HCT116 (cell line): ENCODE results near the gene SLC29A1.

ENCODE experiments used
- EZH2 ChIP-seq: fragments of 200-600 bp; sonication (generic); IDR thresholded peaks from 2 replicates; pipeline ENCODE4 v1.6.1; 2017; ENCODE audit warnings: antibody characterized with exemption, mixed run types
- EZH2phosphoT487 ChIP-seq: fragments of 200-600 bp; IDR thresholded peaks from 2 replicates; pipeline ENCODE4 v1.6.1; 2018; ENCODE audit warnings: antibody characterized with exemption, borderline replicate concordance
- POLR2A ChIP-seq: IDR thresholded peaks from 2 replicates; pipeline ENCODE4 v1.7.0; 2011; ENCODE audit warnings: borderline replicate concordance; ENCODE audit not compliant: insufficient read depth, insufficient read length; ENCODE audit errors: extremely low read depth
- SP1 ChIP-seq: IDR thresholded peaks from 2 replicates; pipeline ENCODE4 v1.6.1; 2012; ENCODE audit warnings: low read depth
- TCF7L2 ChIP-seq: IDR thresholded peaks from 2 replicates; pipeline ENCODE4 v1.7.0; 2011; ENCODE audit warnings: borderline replicate concordance, inconsistent platforms; ENCODE audit not compliant: insufficient read depth, insufficient read length; ENCODE audit errors: extremely low read depth
- TF ChIP-seq, protein P1 (sequence below), 3 experiments: fragments of 200-600 bp in 1 of 3; sonication (generic) in 1 of 3; IDR thresholded peaks in 2 of 3; conservative IDR thresholded peaks in 1 of 3; 2 replicates each; pipeline ENCODE4 v1.5.1; 2012 to 2017; ENCODE audit warnings: low read depth in 2 of 3, low read length in 2 of 3, antibody characterized with exemption in 1 of 3, borderline replicate concordance in 1 of 3, control low read depth in 1 of 3, mild to moderate bottlenecking in 1 of 3, mixed read lengths in 1 of 3, mixed run types in 1 of 3, moderate library complexity in 1 of 3; ENCODE audit not compliant: insufficient read depth in 1 of 3
- TF ChIP-seq, protein P2 (sequence below): IDR thresholded peaks from 2 replicates; pipeline ENCODE4 v1.6.1; 2012
- TF ChIP-seq, protein P3 (sequence below): IDR thresholded peaks from 2 replicates; pipeline ENCODE4 v1.6.1; 2012; ENCODE audit warnings: low read depth
- TF ChIP-seq, protein P4 (sequence below): IDR thresholded peaks from 2 replicates; pipeline ENCODE4 v1.6.1; 2012
- TF ChIP-seq, protein P5 (sequence below): IDR thresholded peaks from 2 replicates; pipeline ENCODE4 v1.6.1; 2011; ENCODE audit warnings: mild to moderate bottlenecking, low read length, moderate library complexity; ENCODE audit not compliant: insufficient replicate concordance; ENCODE audit errors: extremely low read depth

DNA sequence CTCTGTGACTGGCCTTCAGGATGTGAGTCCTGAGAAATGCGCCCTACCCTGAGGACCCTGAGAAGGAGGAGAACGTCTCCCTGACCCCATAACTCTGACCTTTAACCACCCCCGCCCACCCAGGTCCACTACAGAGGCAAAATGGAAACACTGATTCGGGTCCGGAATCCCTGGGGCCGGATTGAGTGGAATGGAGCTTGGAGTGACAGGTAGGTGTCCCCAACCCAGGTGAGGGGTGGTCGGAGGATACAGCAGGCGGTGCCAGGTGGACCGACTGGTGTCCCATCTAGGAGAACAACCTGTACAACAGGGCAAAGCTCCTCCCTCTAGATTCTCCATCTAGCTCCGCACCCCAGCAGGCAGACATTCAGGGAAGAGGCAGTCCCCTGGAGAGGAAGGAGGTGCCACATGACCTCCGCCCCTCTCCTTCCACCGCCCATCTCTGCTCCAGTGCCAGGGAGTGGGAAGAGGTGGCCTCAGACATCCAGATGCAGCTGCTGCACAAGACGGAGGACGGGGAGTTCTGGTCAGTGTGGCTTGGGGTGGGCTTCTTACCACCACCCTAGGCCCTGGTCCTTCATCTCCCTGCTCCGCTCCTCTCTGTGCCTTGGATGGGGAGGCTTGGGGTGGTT is 47.1 kb upstream of the SLC29A1 start:
- TF ChIP-seq, protein P1, sequence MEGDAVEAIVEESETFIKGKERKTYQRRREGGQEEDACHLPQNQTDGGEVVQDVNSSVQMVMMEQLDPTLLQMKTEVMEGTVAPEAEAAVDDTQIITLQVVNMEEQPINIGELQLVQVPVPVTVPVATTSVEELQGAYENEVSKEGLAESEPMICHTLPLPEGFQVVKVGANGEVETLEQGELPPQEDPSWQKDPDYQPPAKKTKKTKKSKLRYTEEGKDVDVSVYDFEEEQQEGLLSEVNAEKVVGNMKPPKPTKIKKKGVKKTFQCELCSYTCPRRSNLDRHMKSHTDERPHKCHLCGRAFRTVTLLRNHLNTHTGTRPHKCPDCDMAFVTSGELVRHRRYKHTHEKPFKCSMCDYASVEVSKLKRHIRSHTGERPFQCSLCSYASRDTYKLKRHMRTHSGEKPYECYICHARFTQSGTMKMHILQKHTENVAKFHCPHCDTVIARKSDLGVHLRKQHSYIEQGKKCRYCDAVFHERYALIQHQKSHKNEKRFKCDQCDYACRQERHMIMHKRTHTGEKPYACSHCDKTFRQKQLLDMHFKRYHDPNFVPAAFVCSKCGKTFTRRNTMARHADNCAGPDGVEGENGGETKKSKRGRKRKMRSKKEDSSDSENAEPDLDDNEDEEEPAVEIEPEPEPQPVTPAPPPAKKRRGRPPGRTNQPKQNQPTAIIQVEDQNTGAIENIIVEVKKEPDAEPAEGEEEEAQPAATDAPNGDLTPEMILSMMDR (IDR thresholded peaks at IDR 0.05 in 2 of 3, conservative IDR thresholded peaks at IDR 0.05 in 1 of 3; ENCODE audit: borderline replicate concordance in 1 of 3, insufficient read depth in 1 of 3, low read depth in 2 of 3, low read length in 2 of 3): no peak
- TF ChIP-seq EZH2phosphoT487 (no peak), SP1 (no peak), EZH2 (no peak), TCF7L2 (no peak), POLR2A (no peak)
- TF ChIP-seq, protein P2, sequence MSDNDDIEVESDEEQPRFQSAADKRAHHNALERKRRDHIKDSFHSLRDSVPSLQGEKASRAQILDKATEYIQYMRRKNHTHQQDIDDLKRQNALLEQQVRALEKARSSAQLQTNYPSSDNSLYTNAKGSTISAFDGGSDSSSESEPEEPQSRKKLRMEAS: no peak
- TF ChIP-seq, protein P3, sequence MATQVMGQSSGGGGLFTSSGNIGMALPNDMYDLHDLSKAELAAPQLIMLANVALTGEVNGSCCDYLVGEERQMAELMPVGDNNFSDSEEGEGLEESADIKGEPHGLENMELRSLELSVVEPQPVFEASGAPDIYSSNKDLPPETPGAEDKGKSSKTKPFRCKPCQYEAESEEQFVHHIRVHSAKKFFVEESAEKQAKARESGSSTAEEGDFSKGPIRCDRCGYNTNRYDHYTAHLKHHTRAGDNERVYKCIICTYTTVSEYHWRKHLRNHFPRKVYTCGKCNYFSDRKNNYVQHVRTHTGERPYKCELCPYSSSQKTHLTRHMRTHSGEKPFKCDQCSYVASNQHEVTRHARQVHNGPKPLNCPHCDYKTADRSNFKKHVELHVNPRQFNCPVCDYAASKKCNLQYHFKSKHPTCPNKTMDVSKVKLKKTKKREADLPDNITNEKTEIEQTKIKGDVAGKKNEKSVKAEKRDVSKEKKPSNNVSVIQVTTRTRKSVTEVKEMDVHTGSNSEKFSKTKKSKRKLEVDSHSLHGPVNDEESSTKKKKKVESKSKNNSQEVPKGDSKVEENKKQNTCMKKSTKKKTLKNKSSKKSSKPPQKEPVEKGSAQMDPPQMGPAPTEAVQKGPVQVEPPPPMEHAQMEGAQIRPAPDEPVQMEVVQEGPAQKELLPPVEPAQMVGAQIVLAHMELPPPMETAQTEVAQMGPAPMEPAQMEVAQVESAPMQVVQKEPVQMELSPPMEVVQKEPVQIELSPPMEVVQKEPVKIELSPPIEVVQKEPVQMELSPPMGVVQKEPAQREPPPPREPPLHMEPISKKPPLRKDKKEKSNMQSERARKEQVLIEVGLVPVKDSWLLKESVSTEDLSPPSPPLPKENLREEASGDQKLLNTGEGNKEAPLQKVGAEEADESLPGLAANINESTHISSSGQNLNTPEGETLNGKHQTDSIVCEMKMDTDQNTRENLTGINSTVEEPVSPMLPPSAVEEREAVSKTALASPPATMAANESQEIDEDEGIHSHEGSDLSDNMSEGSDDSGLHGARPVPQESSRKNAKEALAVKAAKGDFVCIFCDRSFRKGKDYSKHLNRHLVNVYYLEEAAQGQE: no peak
- TF ChIP-seq, protein P4, sequence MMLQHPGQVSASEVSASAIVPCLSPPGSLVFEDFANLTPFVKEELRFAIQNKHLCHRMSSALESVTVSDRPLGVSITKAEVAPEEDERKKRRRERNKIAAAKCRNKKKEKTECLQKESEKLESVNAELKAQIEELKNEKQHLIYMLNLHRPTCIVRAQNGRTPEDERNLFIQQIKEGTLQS: no peak
- TF ChIP-seq, protein P5, sequence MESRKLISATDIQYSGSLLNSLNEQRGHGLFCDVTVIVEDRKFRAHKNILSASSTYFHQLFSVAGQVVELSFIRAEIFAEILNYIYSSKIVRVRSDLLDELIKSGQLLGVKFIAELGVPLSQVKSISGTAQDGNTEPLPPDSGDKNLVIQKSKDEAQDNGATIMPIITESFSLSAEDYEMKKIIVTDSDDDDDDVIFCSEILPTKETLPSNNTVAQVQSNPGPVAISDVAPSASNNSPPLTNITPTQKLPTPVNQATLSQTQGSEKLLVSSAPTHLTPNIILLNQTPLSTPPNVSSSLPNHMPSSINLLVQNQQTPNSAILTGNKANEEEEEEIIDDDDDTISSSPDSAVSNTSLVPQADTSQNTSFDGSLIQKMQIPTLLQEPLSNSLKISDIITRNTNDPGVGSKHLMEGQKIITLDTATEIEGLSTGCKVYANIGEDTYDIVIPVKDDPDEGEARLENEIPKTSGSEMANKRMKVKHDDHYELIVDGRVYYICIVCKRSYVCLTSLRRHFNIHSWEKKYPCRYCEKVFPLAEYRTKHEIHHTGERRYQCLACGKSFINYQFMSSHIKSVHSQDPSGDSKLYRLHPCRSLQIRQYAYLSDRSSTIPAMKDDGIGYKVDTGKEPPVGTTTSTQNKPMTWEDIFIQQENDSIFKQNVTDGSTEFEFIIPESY: no peak
